Liver (tissue), 9 donors: ENCODE measurements around the gene SLC6A12. TPM values are rescaled to one million over a fixed set of nuclear protein-coding genes. Genes with fewer than 3 reads are reported as not detected.
A peak's percentile ranks its signal among the peaks of the same experiment; 100 is the strongest.

Experiments used
- DNase-seq: peaks from one replicate; pipeline ENCODE4 v3.0.0-alpha.2; 2017; ENCODE audit warnings: low spot score
- H3K27ac ChIP-seq, 2 donors: one replicate each; pipeline ENCODE4 v1.7.0; 2013; ENCODE audit warnings: inconsistent platforms in 2 of 2, low read length in 2 of 2, control low read depth in 1 of 2, low read depth in 1 of 2, mild to moderate bottlenecking in 1 of 2
- H3K27me3 ChIP-seq, 4 donors: one replicate each; pipeline versions ENCODE4 v1.6.1 to v1.7.0; 2013; ENCODE audit warnings: low read length in 3 of 4, inconsistent platforms in 1 of 4, mild to moderate bottlenecking in 1 of 4, moderate library complexity in 1 of 4; ENCODE audit not compliant: control insufficient read depth in 4 of 4, insufficient read depth in 4 of 4
- H3K36me3 ChIP-seq, 4 donors: one replicate each; pipeline versions ENCODE4 v1.6.1 to v1.7.0; 2013; ENCODE audit warnings: low read length in 3 of 4, mild to moderate bottlenecking in 3 of 4, low read depth in 1 of 4, moderate library complexity in 1 of 4; ENCODE audit not compliant: control insufficient read depth in 4 of 4, insufficient read depth in 3 of 4
- H3K4me1 ChIP-seq, 4 donors: one replicate each; pipeline versions ENCODE4 v1.6.1 to v1.7.0; 2013; ENCODE audit warnings: low read length in 3 of 4, mild to moderate bottlenecking in 3 of 4, moderate library complexity in 1 of 4; ENCODE audit not compliant: control insufficient read depth in 4 of 4, insufficient read depth in 4 of 4
- H3K4me3 ChIP-seq, 3 donors: one replicate each; pipeline versions ENCODE4 v1.6.1 to v1.7.0; 2013; ENCODE audit warnings: low read length in 3 of 3, control low read depth in 1 of 3, low read depth in 1 of 3, mild to moderate bottlenecking in 1 of 3
- H3K9ac ChIP-seq, 2 donors: one replicate each; pipeline ENCODE4 v1.7.0; 2013; ENCODE audit warnings: low read length in 2 of 2, mild to moderate bottlenecking in 2 of 2, moderate library complexity in 2 of 2, control low read depth in 1 of 2, low read depth in 1 of 2
- H3K9me3 ChIP-seq, 4 donors: one replicate each; pipeline versions ENCODE4 v1.6.1 to v1.7.0; 2013; ENCODE audit warnings: low read length in 3 of 4; ENCODE audit not compliant: control insufficient read depth in 4 of 4
- ATF3 ChIP-seq: IDR thresholded peaks from 2 replicates; pipeline ENCODE4 v1.6.1; 2016; ENCODE audit warnings: antibody characterized with exemption
- CTCF ChIP-seq: fragments of 150-350 bp; IDR thresholded peaks from 2 replicates; pipeline ENCODE4 v1.5.1; 2017; ENCODE audit warnings: improper control_type of control experiment, low read depth, low read length; ENCODE audit not compliant: missing input control
- EGR1 ChIP-seq, 2 donors: IDR thresholded peaks; 2 replicates each; pipeline ENCODE4 v1.6.1; 2016 to 2018; ENCODE audit warnings: antibody characterized with exemption in 2 of 2, low read depth in 2 of 2
- FOXA1 ChIP-seq: IDR thresholded peaks from 2 replicates; pipeline ENCODE4 v1.6.1; 2016; ENCODE audit warnings: antibody characterized with exemption
- GABPA ChIP-seq, 2 donors: IDR thresholded peaks in 1 of 2; conservative IDR thresholded peaks in 1 of 2; 2 replicates each; pipeline ENCODE4 v1.6.1; 2016; ENCODE audit warnings: antibody characterized with exemption in 2 of 2, mild to moderate bottlenecking in 1 of 2, moderate library complexity in 1 of 2
- HNF4A ChIP-seq, 2 donors: conservative IDR thresholded peaks; 2 replicates each; pipeline ENCODE4 v1.6.1; 2016; ENCODE audit warnings: antibody characterized with exemption in 2 of 2, mild to moderate bottlenecking in 2 of 2
- HNF4G ChIP-seq: IDR thresholded peaks from 2 replicates; pipeline ENCODE4 v1.6.1; 2016; ENCODE audit warnings: antibody characterized with exemption
- JUND ChIP-seq, 2 donors: IDR thresholded peaks; 2 replicates each; pipeline ENCODE4 v1.6.1; 2016; ENCODE audit warnings: antibody characterized with exemption in 2 of 2
- NR2F2 ChIP-seq: IDR thresholded peaks from 2 replicates; pipeline ENCODE4 v1.6.1; 2016; ENCODE audit warnings: antibody characterized with exemption
- RAD21 ChIP-seq, 2 donors: IDR thresholded peaks; 2 replicates each; pipeline ENCODE4 v1.6.1; 2016; ENCODE audit warnings: antibody characterized with exemption in 2 of 2, mild to moderate bottlenecking in 2 of 2
- RXRA ChIP-seq, 2 donors: IDR thresholded peaks; 2 replicates each; pipeline ENCODE4 v1.6.1; 2017 to 2018; ENCODE audit warnings: antibody characterized with exemption in 2 of 2, mild to moderate bottlenecking in 1 of 2
- SP1 ChIP-seq: IDR thresholded peaks from 2 replicates; pipeline ENCODE4 v1.6.1; 2018; ENCODE audit warnings: antibody characterized with exemption, mild to moderate bottlenecking
- TAF1 ChIP-seq: conservative IDR thresholded peaks from 2 replicates; pipeline ENCODE4 v1.6.1; 2016; ENCODE audit warnings: antibody characterized with exemption, mild to moderate bottlenecking
- WGBS: extraction: QIAGEN DNeasy Blood & Tissue Kit; methylation state at CpG from one replicate; pipeline ENCODE4 v1.1.7; 2013; 5-methylcytosine and 5-hydroxymethylcytosine counted together
- polyA plus RNA-seq, 2 donors: library from polyadenylated mRNA; stranded (reverse) in 1 of 2; unstranded in 1 of 2; fragments of 200-250 nt in 1 of 2; fragments of >200 nt in 1 of 2; fragmentation: Nextera tagmentation in 1 of 2; extraction: Ambion mirVana in 1 of 2; gene quantifications; one replicate each; pipeline versions ENCODE4 v1.2.1 to v1.2.3, GENCODE V29; 2013 to 2015
- total RNA-seq, 2 donors: library from RNA; depleted of rRNA; stranded (reverse); fragments of >200 nt; gene quantifications; one replicate each; pipeline ENCODE4 v1.2.3, GENCODE V29; 2014
- TF ChIP-seq, protein P1 (sequence below): IDR thresholded peaks from 2 replicates; pipeline ENCODE4 v1.6.1; 2016; ENCODE audit warnings: antibody characterized with exemption
- TF ChIP-seq, protein P2 (sequence below): IDR thresholded peaks from 2 replicates; pipeline ENCODE4 v1.6.1; 2016; ENCODE audit warnings: antibody characterized with exemption
- TF ChIP-seq, protein P3 (sequence below): IDR thresholded peaks from 2 replicates; pipeline ENCODE4 v1.6.1; 2016; ENCODE audit warnings: antibody characterized with exemption, mild to moderate bottlenecking
- donor health status: healthy.
- donor health status: healthy.
- donor health status: healthy.
- donor health status: healthy.
- donor health status: healthy.

The SLC6A12 gene
- total and polyA plus RNA-seq, 4 donors: 18.2 to 30.3 (median 23.2) TPM

DNA sequence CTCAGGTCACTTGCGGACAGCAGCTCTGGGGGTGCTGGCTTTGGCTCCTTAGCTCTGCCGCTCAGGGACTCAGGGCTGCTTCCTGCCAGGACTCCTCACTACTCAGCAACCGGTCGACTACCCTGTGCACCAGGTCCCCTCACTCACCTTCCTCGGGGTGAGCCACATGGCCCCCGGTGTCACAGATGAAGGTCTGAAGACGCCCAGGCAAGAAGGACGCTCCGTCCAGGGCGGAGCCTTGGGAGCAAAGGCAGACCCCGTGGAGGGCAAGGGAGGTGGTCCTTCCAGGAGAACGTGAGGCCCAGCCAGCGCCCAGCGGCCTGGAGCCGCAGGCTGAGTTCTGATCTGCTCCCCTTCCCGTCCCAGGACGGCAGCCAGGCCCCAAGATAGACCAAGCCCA is 32.0 kb downstream of the SLC6A12 start:
- Histone ChIP-seq H3K27ac (no peak overlapping the region), H3K36me3 (no peaks in the 10 kb centered on the region), H3K9me3 (no peaks in the 10 kb centered on the region), H3K9ac (no peak overlapping the region), H3K27me3 (no peaks in the 10 kb centered on the region), H3K4me3 (no peak overlapping the region), H3K4me1 (peaks cover 0 to 7% (median 1%) of the 10 kb centered on the region in 4 donors)
- DNase-seq: no peak
- WGBS: 82% methylated on average over 17 of the region's 17 CpGs
- TF ChIP-seq RXRA (IDR thresholded peaks at IDR 0.05) (no peak), TAF1 (no peak), RAD21 (IDR thresholded peaks at IDR 0.05) (no peak), HNF4G (no peak), GABPA (IDR thresholded peaks at IDR 0.05 in 1 of 2, conservative IDR thresholded peaks at IDR 0.05 in 1 of 2) (no peak), JUND (IDR thresholded peaks at IDR 0.05) (no peak), HNF4A (conservative IDR thresholded peaks at IDR 0.05) (no peak)
- TF ChIP-seq, protein P1, sequence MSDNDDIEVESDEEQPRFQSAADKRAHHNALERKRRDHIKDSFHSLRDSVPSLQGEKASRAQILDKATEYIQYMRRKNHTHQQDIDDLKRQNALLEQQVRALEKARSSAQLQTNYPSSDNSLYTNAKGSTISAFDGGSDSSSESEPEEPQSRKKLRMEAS: no peak
- TF ChIP-seq, protein P2, sequence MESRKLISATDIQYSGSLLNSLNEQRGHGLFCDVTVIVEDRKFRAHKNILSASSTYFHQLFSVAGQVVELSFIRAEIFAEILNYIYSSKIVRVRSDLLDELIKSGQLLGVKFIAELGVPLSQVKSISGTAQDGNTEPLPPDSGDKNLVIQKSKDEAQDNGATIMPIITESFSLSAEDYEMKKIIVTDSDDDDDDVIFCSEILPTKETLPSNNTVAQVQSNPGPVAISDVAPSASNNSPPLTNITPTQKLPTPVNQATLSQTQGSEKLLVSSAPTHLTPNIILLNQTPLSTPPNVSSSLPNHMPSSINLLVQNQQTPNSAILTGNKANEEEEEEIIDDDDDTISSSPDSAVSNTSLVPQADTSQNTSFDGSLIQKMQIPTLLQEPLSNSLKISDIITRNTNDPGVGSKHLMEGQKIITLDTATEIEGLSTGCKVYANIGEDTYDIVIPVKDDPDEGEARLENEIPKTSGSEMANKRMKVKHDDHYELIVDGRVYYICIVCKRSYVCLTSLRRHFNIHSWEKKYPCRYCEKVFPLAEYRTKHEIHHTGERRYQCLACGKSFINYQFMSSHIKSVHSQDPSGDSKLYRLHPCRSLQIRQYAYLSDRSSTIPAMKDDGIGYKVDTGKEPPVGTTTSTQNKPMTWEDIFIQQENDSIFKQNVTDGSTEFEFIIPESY: no peak

DNA sequence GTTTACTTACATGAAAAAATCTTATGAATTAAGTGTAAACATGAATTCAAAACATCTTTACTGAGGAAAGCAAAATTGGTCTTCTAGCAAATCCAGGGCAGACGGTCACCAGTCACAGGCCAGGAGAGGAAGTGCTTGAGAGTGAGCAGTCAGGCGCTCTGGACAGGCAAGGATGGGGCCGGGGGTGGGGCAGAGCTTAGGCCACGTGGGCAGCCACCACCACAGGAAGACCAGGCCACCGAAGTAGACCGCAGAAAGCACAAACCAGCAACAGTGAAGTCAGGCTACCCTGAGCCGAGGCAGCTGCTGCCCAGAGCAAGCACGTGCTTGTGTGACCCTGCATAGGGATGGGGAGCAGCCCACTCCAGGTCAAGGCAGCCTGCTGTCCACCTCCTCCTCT is 33.5 kb downstream of the SLC6A12 start:
- peaks cover 6 to 17% (median 11%) of the 10 kb centered on the region in 4 donors for H3K4me1 ChIP-seq
- peak overlapping the region in 1 of 2 donors; percentile 32 for H3K27ac ChIP-seq
- no peak overlapping the region for H3K4me3 ChIP-seq
- 59% methylated on average over 8 of the region's 8 CpGs for WGBS
- no peaks in the 10 kb centered on the region for H3K27me3 ChIP-seq
- H3K9me3 ChIP-seq: no peaks in the 10 kb centered on the region
- no peak for DNase-seq
- TF ChIP-seq RAD21 (IDR thresholded peaks at IDR 0.05) (no peak), GABPA (IDR thresholded peaks at IDR 0.05 in 1 of 2, conservative IDR thresholded peaks at IDR 0.05 in 1 of 2) (no peak), ATF3 (no peak), SP1 (no peak), RXRA (IDR thresholded peaks at IDR 0.05) (no peak), HNF4G (no peak), JUND (IDR thresholded peaks at IDR 0.05) (no peak), NR2F2 (no peak), EGR1 (IDR thresholded peaks at IDR 0.05; ENCODE audit: low read depth in 2 of 2) (no peak), CTCF (no peak), FOXA1 (no peak), TAF1 (no peak), HNF4A (conservative IDR thresholded peaks at IDR 0.05) (no peak)
- TF ChIP-seq, protein P3, sequence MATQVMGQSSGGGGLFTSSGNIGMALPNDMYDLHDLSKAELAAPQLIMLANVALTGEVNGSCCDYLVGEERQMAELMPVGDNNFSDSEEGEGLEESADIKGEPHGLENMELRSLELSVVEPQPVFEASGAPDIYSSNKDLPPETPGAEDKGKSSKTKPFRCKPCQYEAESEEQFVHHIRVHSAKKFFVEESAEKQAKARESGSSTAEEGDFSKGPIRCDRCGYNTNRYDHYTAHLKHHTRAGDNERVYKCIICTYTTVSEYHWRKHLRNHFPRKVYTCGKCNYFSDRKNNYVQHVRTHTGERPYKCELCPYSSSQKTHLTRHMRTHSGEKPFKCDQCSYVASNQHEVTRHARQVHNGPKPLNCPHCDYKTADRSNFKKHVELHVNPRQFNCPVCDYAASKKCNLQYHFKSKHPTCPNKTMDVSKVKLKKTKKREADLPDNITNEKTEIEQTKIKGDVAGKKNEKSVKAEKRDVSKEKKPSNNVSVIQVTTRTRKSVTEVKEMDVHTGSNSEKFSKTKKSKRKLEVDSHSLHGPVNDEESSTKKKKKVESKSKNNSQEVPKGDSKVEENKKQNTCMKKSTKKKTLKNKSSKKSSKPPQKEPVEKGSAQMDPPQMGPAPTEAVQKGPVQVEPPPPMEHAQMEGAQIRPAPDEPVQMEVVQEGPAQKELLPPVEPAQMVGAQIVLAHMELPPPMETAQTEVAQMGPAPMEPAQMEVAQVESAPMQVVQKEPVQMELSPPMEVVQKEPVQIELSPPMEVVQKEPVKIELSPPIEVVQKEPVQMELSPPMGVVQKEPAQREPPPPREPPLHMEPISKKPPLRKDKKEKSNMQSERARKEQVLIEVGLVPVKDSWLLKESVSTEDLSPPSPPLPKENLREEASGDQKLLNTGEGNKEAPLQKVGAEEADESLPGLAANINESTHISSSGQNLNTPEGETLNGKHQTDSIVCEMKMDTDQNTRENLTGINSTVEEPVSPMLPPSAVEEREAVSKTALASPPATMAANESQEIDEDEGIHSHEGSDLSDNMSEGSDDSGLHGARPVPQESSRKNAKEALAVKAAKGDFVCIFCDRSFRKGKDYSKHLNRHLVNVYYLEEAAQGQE: no peak
- TF ChIP-seq, protein P2: no peak
- TF ChIP-seq, protein P1: no peak
- H3K36me3 ChIP-seq: no peaks in the 10 kb centered on the region
- no peak overlapping the region for H3K9ac ChIP-seq
